IMR-90 (cell line): Measurements from ENCODE around the gene COL27A1. TPM values are rescaled to one million over a fixed set of nuclear protein-coding genes. Genes with fewer than 3 reads are reported as not detected.

Source experiments
- ATAC-seq: fragments of 200-7000 bp; cut with Tn5 transposase; 2 replicates; pipeline ENCODE4 v1.9.1; 2020; ENCODE audit warnings: low read depth, mild to moderate bottlenecking, moderate library complexity
- BruUV-seq: library from RNA; stranded (reverse); fragments of 400-500 nt; replicated peaks from 2 replicates; lab custom pipeline; 2021; lab: Mats Ljungman, UMichigan
- CTCF ChIA-PET: fragments of 300-600 bp; formaldehyde crosslinking; extraction: SDS; loops from one replicate; lab custom pipeline; 2021; ENCODE audit warnings: antibody characterized with exemption; lab: Yijun Ruan, JAX
- POLR2A ChIA-PET: fragments of 300-600 bp; sonication (Branson Sonifier 250); formaldehyde crosslinking; loops from one replicate; lab custom pipeline; 2022; ENCODE audit warnings: antibody characterized with exemption; ENCODE audit not compliant: unreplicated experiment; lab: Charles Lee
- DNase-seq: peaks from one replicate; pipeline ENCODE4 v3.0.0; 2013
- H2AFZ ChIP-seq: replicated peaks from 2 replicates; pipeline ENCODE3; 2013; ENCODE audit warnings: low read length, mild to moderate bottlenecking; ENCODE audit not compliant: poor library complexity
- H2AK5ac ChIP-seq: 2 replicates; pipeline ENCODE4 v1.6.1; 2013; ENCODE audit warnings: low read depth, low read length, inconsistent platforms
- H2AK9ac ChIP-seq: replicated peaks from 2 replicates; pipeline ENCODE3; 2013; ENCODE audit warnings: mild to moderate bottlenecking, low read depth, low read length, moderate library complexity; ENCODE audit not compliant: poor library complexity
- H2BK120ac ChIP-seq: 2 replicates; pipeline ENCODE4 v1.6.1; 2013; ENCODE audit warnings: low read depth, low read length, inconsistent platforms
- H2BK15ac ChIP-seq: 3 replicates; pipeline ENCODE4 v1.6.1; 2013; ENCODE audit warnings: low read depth, low read length, inconsistent platforms
- H2BK20ac ChIP-seq: 2 replicates; pipeline ENCODE4 v1.6.1; 2013; ENCODE audit warnings: low read depth, mild to moderate bottlenecking, inconsistent platforms, low read length, moderate library complexity
- H2BK5ac ChIP-seq: 2 replicates; pipeline ENCODE4 v1.6.1; 2013; ENCODE audit warnings: mild to moderate bottlenecking, low read depth, low read length, inconsistent platforms; ENCODE audit not compliant: poor library complexity, severe bottlenecking
- H3K14ac ChIP-seq: replicated peaks from 2 replicates; pipeline ENCODE4 v1.6.1; 2013; ENCODE audit warnings: low read depth, low read length, inconsistent platforms
- H3K18ac ChIP-seq: 2 replicates; pipeline ENCODE4 v1.6.1; 2013; ENCODE audit warnings: low read depth, low read length, control low read depth
- H3K23ac ChIP-seq: 2 replicates; pipeline ENCODE4 v1.6.1; 2013; ENCODE audit warnings: low read depth, low read length, inconsistent platforms
- H3K27ac ChIP-seq: 2 replicates; pipeline ENCODE4 v1.5.1; 2013; ENCODE audit warnings: mild to moderate bottlenecking, control low read depth, low read length; ENCODE audit not compliant: insufficient read depth
- H3K27me3 ChIP-seq: 2 replicates; pipeline ENCODE4 v1.6.1; 2013; ENCODE audit warnings: low read length; ENCODE audit not compliant: control insufficient read depth, insufficient read depth
- H3K36me3 ChIP-seq: 2 replicates; pipeline ENCODE4 v1.6.1; 2013; ENCODE audit warnings: low read length, mixed read lengths; ENCODE audit not compliant: control insufficient read depth, insufficient read depth
- H3K4ac ChIP-seq: 2 replicates; pipeline ENCODE4 v1.6.1; 2013; ENCODE audit warnings: low read depth, low read length, inconsistent platforms
- H3K4me1 ChIP-seq: 2 replicates; pipeline ENCODE4 v1.6.1; 2013; ENCODE audit warnings: low read length, mixed read lengths; ENCODE audit not compliant: control insufficient read depth, insufficient read depth
- H3K4me2 ChIP-seq: 2 replicates; pipeline ENCODE4 v1.6.1; 2013; ENCODE audit warnings: low read depth, mild to moderate bottlenecking, control low read depth, low read length, moderate library complexity
- H3K4me3 ChIP-seq: 2 replicates; pipeline ENCODE4 v1.5.1; 2013; ENCODE audit warnings: low read depth, mild to moderate bottlenecking, control low read depth, low read length, moderate library complexity; ENCODE audit not compliant: insufficient read depth
- H3K56ac ChIP-seq: 2 replicates; pipeline ENCODE4 v1.6.1; 2013; ENCODE audit warnings: low read length, inconsistent platforms; ENCODE audit not compliant: insufficient read depth; ENCODE audit errors: extremely low read depth
- H3K79me1 ChIP-seq, 2 experiments: 2 replicates each; pipeline ENCODE4 v1.6.1; 2013; ENCODE audit warnings: low read length in 2 of 2, inconsistent platforms in 1 of 2, low read depth in 1 of 2
- H3K9ac ChIP-seq: 2 replicates; pipeline ENCODE4 v1.6.1; 2013; ENCODE audit warnings: low read depth, low read length, control low read depth
- H3K9me1 ChIP-seq: 2 replicates; pipeline ENCODE4 v1.6.1; 2013; ENCODE audit warnings: low read length, inconsistent platforms; ENCODE audit not compliant: insufficient read depth
- H3K9me3 ChIP-seq: 2 replicates; pipeline ENCODE4 v1.6.1; 2013; ENCODE audit warnings: low read length; ENCODE audit not compliant: control insufficient read depth, insufficient read depth
- H4K20me1 ChIP-seq: 2 replicates; pipeline ENCODE4 v1.6.1; 2013; ENCODE audit warnings: low read length, inconsistent platforms; ENCODE audit not compliant: insufficient read depth
- H4K5ac ChIP-seq: 2 replicates; pipeline ENCODE4 v1.6.1; 2013; ENCODE audit warnings: mild to moderate bottlenecking, low read depth, low read length, control low read depth
- H4K8ac ChIP-seq, 2 experiments: 2 replicates each; pipeline ENCODE4 v1.6.1; 2013; ENCODE audit warnings: low read depth in 2 of 2, low read length in 2 of 2, control low read depth in 1 of 2, inconsistent platforms in 1 of 2
- H4K91ac ChIP-seq: 2 replicates; pipeline ENCODE4 v1.6.1; 2013; ENCODE audit warnings: low read depth, low read length, inconsistent platforms; ENCODE audit not compliant: insufficient read depth
- CEBPB ChIP-seq: IDR thresholded peaks from 2 replicates; pipeline ENCODE4 v1.6.1; 2012; ENCODE audit warnings: low read depth, low read length, improper control_type of control experiment
- CTCF ChIP-seq: conservative IDR thresholded peaks from 2 replicates; pipeline ENCODE4 v1.5.1; 2012; ENCODE audit warnings: mild to moderate bottlenecking, low read depth, low read length, improper control_type of control experiment
- MXI1 ChIP-seq: IDR thresholded peaks from 2 replicates; pipeline ENCODE4 v1.6.1; 2012; ENCODE audit warnings: low read depth, mild to moderate bottlenecking, low read length, moderate library complexity, borderline replicate concordance
- RAD21 ChIP-seq: IDR thresholded peaks from 2 replicates; pipeline ENCODE4 v1.6.1; 2012; ENCODE audit warnings: low read length, improper control_type of control experiment
- SMC3 ChIP-seq: fragments of 150-350 bp; IDR thresholded peaks from 2 replicates; pipeline ENCODE4 v1.6.1; 2016; ENCODE audit warnings: low read depth, mild to moderate bottlenecking, antibody characterized with exemption, low read length, moderate library complexity
- USF2 ChIP-seq: fragments of 150-350 bp; IDR thresholded peaks from 2 replicates; pipeline ENCODE4 v1.6.1; 2017; ENCODE audit warnings: mild to moderate bottlenecking, antibody characterized with exemption, low read length, low read depth
- WGBS, 2 experiments: methylation state at CpG; one replicate each; pipeline versions ENCODE4 v1.1.5 to v1.1.7; 2013; ENCODE audit warnings: missing lambda C conversion rate in 2 of 2; ENCODE audit not compliant: insufficient read length in 1 of 2; ENCODE audit errors: extremely low coverage in 2 of 2; 5-methylcytosine and 5-hydroxymethylcytosine counted together
- dilution Hi-C: fragments of 300-500 bp; cut with HindIII; formaldehyde crosslinking; loops from one replicate; pipeline ENCODE4 v1.14.3; 2018; ENCODE audit warnings: low sequenced_read_pairs; ENCODE audit not compliant: unreplicated experiment
- in situ Hi-C: fragments of 300-500 bp; cut with MboI; formaldehyde crosslinking; loops from 3 replicates; pipeline ENCODE4 v1.14.3; 2019; ENCODE audit warnings: low sequenced_read_pairs, inconsistent platforms, mixed read lengths
- intact Hi-C: fragments of 100-400 bp; cut with micrococcal nuclease; formaldehyde crosslinking; loops from 2 replicates; pipeline ENCODE4 v1.10.0; 2022
- polyA plus RNA-seq, 3 experiments: library from polyadenylated mRNA; depleted of rRNA; stranded (reverse); fragments of >200 nt; gene quantifications; 2 replicates each; pipeline ENCODE4 v1.2.3, GENCODE V29; 2012; ENCODE audit warnings: low replicate concordance in 1 of 3
- total RNA-seq: library from RNA; depleted of rRNA; stranded (reverse); fragments of >200 nt; gene quantifications from 2 replicates; pipeline ENCODE4 v1.2.3, GENCODE V29; 2012

Gene COL27A1
- total and polyA plus RNA-seq, 2 of the 4 experiments (the other 2 are of a cell fraction): 3.2 to 18.3 TPM

- H3K18ac ChIP-seq: no peak overlapping the region
- H3K27ac ChIP-seq: no peak overlapping the region
- H2AK5ac ChIP-seq: no peak overlapping the region
- ChIA-PET POLR2A (no interaction called here), CTCF (interaction anchor here (1.5 kb wide), 1 partner anchor 82 kb away, joined by 5 read pairs; no protein-coding TSS in a partner anchor)
- H4K20me1 ChIP-seq: no peaks in the 10 kb centered on the region
- no peak overlapping the region for H2BK15ac ChIP-seq
- H3K9me1 ChIP-seq: peaks cover 2% of the 10 kb centered on the region; the same call in 1 of the 2 replicates
- BruUV-seq: no TSS peak
- ATAC-seq (peak; percentile 69; the same call in 1 of the 2 replicates), DNase-seq (peak; percentile 66)
- in situ Hi-C loops: no loop called here
- peak; percentile 48; the same call in 1 of the 2 replicates for TF ChIP-seq SMC3
- no peak for TF ChIP-seq CEBPB
- peak; percentile 56 for TF ChIP-seq RAD21
- no peak for TF ChIP-seq USF2
- peak; percentile 44 for TF ChIP-seq CTCF
- no peak for TF ChIP-seq MXI1
- H3K27me3 ChIP-seq: no peaks in the 10 kb centered on the region
- peak overlapping the region; percentile 5 for H2AFZ ChIP-seq
- H3K36me3 ChIP-seq: peaks cover 20% of the 10 kb centered on the region; the same call in 1 of the 2 replicates
- H2BK20ac ChIP-seq: no peak overlapping the region
- H4K8ac ChIP-seq: no peak overlapping the region
- no peak overlapping the region for H2BK120ac ChIP-seq
- H2BK5ac ChIP-seq: no peak overlapping the region
- no peak overlapping the region for H3K23ac ChIP-seq
- 71% methylated on average over 6 of the region's 14 CpGs; no CpG with 5 or more reads in 1 of the 2 experiments for WGBS, 2 experiments
- H3K79me1 ChIP-seq: no peaks in the 10 kb centered on the region
- dilution Hi-C loops: no loop called here
- peak overlapping the region; percentile 1 for H2AK9ac ChIP-seq
- H3K9me3 ChIP-seq: no peaks in the 10 kb centered on the region
- H3K4me2 ChIP-seq: no peak overlapping the region
- no peak overlapping the region for H4K5ac ChIP-seq
- no peak overlapping the region for H3K56ac ChIP-seq
- H3K4me1 ChIP-seq: no peaks in the 10 kb centered on the region
- no peak overlapping the region for H4K91ac ChIP-seq
- no peak overlapping the region for H3K9ac ChIP-seq
- H3K4me3 ChIP-seq: no peak overlapping the region
- intact Hi-C loops: no loop called here
- no peak overlapping the region for H3K4ac ChIP-seq
- H3K14ac ChIP-seq: no peak overlapping the region
Observed at GRCh38 chr9:114238891-114239875, 83.8 kb downstream of the COL27A1 start.
